NB4 (cell line): ENCODE measurements around the gene EPN2.

Experiments used
- DNase-seq: peaks from one replicate; pipeline ENCODE4 v3.0.0; 2010; ENCODE audit warnings: low read depth
- H3K4me3 ChIP-seq: one replicate; pipeline ENCODE4 v1.5.1; 2011; ENCODE audit warnings: mild to moderate bottlenecking, low read depth, low read length, moderate library complexity
- MYC ChIP-seq: IDR thresholded peaks from 2 replicates; pipeline ENCODE4 v1.6.1; 2011; ENCODE audit warnings: low read depth, low read length
- POLR2A ChIP-seq: IDR thresholded peaks from 2 replicates; pipeline ENCODE4 v1.6.1; 2011; ENCODE audit warnings: mild to moderate bottlenecking; ENCODE audit not compliant: insufficient read length; ENCODE audit errors: extremely low read depth
- TF ChIP-seq, protein P1 (sequence below): IDR thresholded peaks from one replicate; pipeline ENCODE4 v1.5.1; 2012; ENCODE audit warnings: low read depth, low read length
- TF ChIP-seq, protein P2 (sequence below): IDR thresholded peaks from 2 replicates; pipeline ENCODE4 v1.6.1; 2011; ENCODE audit warnings: low read depth, low read length

EPN2 gene

DNA sequence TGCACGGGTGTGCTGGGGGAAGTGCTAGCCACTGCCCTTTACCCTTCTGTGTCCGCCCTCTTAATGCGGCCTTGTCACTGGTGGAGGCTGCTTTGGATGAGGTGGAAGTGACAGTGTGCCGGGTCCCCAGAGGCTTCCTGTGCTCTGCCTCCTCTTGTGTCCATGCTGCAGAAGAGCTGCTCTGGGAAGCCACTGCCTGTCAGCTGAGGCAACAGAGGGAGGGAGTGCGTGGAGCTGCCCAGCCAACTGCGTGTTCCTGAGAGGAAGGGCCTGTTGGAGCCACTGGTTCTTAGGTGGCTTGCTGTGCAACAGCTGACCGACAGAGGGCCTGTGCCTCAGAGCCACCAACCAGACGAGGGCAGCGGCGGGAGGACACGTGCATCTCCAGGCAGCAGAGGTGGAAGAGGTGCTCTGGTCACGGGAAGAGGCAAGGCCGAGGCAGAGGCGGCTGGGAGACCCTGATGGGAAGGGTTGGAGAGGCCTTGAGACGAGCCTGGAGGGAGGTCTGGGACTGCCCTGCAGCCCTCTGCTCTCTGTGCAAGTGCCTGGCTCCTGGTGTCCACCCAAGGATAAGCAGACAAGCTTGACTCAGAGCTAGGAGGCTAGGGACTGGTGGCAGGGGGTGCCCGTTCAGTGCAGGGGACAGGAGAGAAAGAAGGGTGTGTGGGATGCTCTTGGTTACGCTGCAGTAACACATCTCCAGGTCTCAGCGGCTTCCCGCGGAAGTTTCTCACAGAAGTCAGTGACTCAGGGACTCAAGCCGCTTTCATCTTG, 100.0 kb downstream of the EPN2 start:
- TF ChIP-seq MYC (no peak), POLR2A (no peak)
- TF ChIP-seq, protein P1, sequence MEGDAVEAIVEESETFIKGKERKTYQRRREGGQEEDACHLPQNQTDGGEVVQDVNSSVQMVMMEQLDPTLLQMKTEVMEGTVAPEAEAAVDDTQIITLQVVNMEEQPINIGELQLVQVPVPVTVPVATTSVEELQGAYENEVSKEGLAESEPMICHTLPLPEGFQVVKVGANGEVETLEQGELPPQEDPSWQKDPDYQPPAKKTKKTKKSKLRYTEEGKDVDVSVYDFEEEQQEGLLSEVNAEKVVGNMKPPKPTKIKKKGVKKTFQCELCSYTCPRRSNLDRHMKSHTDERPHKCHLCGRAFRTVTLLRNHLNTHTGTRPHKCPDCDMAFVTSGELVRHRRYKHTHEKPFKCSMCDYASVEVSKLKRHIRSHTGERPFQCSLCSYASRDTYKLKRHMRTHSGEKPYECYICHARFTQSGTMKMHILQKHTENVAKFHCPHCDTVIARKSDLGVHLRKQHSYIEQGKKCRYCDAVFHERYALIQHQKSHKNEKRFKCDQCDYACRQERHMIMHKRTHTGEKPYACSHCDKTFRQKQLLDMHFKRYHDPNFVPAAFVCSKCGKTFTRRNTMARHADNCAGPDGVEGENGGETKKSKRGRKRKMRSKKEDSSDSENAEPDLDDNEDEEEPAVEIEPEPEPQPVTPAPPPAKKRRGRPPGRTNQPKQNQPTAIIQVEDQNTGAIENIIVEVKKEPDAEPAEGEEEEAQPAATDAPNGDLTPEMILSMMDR, result no peak
- TF ChIP-seq, protein P2, sequence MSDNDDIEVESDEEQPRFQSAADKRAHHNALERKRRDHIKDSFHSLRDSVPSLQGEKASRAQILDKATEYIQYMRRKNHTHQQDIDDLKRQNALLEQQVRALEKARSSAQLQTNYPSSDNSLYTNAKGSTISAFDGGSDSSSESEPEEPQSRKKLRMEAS, result no peak
- DNase-seq, result no peak
- no peak overlapping the region for H3K4me3 ChIP-seq

DNA sequence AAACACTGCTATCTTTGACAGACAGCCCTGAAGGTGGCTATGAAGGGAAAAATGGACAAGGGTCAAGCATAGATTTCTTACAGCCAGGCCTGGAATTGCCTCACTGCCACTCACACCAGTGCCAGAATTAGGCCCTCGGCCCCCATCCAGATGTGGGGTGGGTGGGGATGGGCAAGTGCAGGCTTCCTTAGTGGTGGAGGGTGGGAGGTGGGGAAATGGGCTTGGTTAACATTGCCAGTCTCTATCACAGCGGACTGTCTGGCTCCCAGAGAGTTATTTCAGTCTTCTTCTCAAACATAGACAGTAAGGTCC, 100.5 kb downstream of the EPN2 start:
- no peak for DNase-seq
- TF ChIP-seq, protein P2, result no peak
- TF ChIP-seq MYC, result no peak
- TF ChIP-seq, protein P1, result no peak
- no peak for TF ChIP-seq POLR2A
- H3K4me3 ChIP-seq, result no peak overlapping the region

DNA sequence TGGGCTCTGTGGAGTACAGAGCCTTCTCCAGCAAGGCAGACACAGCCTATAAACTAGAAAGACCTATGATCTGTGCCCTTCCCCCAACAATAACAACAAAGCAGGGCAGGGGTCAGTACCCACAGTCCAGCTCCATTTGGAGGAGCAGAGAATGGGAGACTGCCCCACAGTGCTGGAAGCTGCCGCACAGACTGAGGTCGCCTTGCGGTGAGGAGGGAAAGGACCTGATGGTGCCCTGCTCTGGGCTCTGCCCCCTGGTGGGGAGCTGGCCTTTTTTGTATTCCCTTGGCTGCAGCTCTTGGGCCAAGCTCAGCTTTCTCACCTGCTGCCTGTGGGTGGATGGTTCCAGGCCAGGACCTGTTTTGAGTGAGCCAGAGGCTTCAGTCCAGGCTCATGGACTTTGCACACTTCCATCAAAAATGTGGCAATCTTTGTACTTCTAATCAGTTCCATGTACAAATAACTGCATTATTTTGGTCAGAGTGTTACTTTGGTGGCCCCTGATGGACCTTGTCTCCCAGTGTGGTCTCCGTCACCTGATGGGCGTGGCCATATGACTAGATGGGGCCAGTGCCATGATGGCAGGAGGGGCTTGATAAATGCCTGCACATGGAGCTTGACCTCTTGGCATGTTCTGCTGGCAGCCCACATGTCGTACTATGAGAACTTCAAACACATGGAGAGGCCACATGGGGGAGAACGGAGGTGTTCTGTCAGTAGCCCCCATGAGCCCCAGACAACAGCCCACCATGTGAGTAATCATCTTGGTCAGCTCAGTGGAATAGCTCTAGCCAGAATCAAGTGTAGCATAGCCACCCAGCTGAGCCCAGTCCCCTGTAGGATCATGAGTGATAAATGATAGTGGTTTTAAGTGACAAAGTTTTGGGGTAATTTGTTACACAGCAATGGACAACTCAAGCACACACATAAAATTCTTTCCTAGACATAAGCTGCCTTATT, 101.1 kb downstream of the EPN2 start:
- DNase-seq, result peak; percentile 62
- H3K4me3 ChIP-seq, result no peak overlapping the region
- no peak for TF ChIP-seq POLR2A
- TF ChIP-seq, protein P1, result peak; percentile 57

DNA sequence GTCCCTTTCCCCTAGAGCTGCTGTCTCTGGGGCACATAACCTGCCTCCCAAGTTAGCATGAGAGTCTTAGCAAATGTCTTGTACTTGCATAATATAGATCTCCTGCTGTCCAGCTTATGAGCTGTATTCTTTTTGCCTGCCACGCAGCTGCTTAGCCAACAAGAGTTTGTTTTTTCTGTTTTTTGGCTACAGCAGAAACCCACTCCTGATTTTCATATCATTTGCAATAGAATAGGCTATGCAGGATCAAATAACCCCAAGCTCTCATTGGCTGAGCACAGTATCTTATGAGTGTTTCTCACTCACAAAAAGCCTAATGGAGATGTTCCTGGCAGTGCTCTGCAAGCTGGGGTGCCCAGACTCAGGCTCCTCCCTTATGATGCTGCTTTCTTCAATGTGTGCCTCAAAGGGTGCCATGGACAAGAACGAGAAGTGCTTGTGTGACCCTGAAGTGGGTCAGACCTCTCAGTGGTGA, 102.2 kb downstream of the EPN2 start:
- DNase-seq, result no peak
- TF ChIP-seq, protein P2, result no peak
- TF ChIP-seq POLR2A, result no peak
- no peak for TF ChIP-seq MYC
- TF ChIP-seq, protein P1, result no peak

DNA sequence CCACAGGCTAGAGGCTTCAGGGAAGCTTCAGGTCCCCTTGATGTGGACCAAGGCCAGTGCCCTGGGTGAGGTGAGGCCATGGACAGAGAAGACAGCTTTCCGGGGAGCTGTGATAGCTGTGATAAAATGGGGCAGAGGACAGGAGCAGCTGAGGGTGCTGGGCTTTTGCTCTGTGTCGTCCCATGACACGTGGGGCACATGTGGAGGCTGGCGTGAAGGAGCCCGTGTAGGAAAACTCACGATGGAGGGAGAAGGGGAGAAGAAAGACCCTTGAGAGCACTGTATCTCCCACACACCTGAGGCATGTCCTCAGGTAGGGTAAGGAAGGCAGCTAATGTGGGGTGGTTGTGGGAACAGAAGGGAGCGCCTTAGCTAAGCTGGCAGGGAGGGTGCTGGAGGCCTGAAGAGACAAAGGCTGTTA, 104.1 kb downstream of the EPN2 start:
- H3K4me3 ChIP-seq, result no peak overlapping the region
- no peak for DNase-seq
- TF ChIP-seq POLR2A (no peak), MYC (no peak)
- TF ChIP-seq, protein P1, result no peak
- TF ChIP-seq, protein P2, result no peak

More for the DNA sequence above, 102.2 kb downstream of the EPN2 start:
- no peak overlapping the region for H3K4me3 ChIP-seq
